ENCODE data around the gene FAM174B.

FAM174B gene

GRCh38 chr15:92664178-92664900 lies 8.8 kb upstream of the FAM174B start:
- DNase-seq (ENCODE audit: low spot score): no peak

GRCh38 chr15:92663250-92663951 lies 7.8 kb upstream of the FAM174B start:
- DNase-seq (ENCODE audit: low spot score): no peak

DNA sequence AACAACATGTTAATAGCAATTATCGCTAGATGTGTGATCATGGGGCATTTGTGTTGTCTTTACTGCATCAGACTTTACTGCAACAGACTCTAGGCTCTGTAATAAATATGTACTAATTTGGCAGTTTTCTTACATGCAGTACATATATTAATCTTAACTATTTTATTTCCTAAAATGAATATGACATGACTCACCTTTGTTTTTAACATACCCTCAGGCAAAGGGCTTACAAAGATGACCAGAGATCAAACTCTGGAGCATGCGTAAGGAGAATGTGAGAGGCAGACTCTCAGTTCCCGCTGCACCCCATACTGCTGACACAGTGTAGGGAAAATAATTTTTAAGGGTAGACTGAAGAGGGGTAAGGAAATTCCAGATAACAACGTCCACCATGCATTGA lies 7.2 kb upstream of the FAM174B start:
- DNase-seq (ENCODE audit: low spot score): no peak

DNA sequence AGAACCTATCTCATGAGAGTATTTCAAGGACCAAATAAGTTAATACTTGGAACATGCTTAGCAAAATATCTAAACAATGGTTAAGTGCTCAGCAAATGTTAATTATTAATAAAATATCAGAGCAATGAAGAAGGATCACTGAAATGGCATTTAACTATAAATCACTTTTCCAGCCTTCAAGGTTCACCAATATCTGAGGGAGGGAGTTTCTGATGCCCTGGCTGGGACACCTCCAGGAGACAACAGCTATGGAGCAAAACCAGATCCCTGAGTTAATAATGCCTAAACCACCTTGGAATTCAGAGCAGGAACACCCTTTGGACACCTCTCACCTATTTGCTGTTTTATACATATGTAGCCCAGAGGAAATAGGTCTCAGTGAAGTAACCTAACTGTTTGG lies 6.4 kb upstream of the FAM174B start:
- no peak for DNase-seq (ENCODE audit: low spot score)

DNA sequence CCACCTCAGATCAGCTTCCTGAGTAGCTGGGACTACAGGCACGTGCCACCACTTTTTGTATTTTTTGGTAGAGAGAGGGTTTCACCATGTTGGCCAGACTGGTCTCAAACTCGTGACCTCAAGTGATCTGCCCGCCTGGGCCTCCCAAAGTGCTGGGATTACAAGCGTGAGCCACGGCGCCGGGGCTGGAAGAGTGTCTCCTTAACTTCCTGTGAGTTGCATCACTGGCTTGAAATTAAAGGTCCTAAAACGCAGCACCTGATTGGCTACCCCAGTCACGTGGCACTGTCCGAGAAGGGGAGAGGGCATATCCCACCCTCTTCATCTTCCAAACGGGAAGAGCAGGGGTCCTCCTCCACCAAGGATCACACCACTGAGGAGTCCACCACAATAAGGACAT lies 5.5 kb upstream of the FAM174B start:
- DNase-seq (ENCODE audit: low spot score): no peak

- no peak for DNase-seq (ENCODE audit: low spot score)
Measured at GRCh38 chr15:92657486-92657885, 1.9 kb upstream of the FAM174B start.

GRCh38 chr15:92656089-92656488 lies 514 bp upstream of the FAM174B start:
- DNase-seq (ENCODE audit: low spot score): no peak

DNA sequence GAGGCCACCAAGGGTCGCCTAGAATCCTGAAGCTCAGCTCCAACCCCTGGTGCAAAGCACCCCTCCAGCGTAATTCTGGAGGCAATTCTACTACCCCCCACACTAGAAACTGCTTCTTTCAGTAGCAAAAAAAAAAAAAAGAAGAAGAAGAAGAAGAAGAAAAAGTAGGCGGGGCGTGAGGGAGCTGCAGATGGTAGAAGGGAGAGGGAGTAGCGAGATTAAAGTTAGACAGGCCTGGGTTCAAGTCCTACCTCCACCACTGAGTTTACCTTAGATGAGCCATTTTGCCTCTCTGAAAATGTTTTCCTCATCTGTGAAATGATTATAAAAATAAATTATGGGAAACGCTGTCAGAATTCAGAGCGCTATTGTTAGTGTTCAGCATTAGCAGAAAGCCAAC lies 913 bp downstream of the FAM174B start:
- no peak for DNase-seq (ENCODE audit: low spot score)

DNA sequence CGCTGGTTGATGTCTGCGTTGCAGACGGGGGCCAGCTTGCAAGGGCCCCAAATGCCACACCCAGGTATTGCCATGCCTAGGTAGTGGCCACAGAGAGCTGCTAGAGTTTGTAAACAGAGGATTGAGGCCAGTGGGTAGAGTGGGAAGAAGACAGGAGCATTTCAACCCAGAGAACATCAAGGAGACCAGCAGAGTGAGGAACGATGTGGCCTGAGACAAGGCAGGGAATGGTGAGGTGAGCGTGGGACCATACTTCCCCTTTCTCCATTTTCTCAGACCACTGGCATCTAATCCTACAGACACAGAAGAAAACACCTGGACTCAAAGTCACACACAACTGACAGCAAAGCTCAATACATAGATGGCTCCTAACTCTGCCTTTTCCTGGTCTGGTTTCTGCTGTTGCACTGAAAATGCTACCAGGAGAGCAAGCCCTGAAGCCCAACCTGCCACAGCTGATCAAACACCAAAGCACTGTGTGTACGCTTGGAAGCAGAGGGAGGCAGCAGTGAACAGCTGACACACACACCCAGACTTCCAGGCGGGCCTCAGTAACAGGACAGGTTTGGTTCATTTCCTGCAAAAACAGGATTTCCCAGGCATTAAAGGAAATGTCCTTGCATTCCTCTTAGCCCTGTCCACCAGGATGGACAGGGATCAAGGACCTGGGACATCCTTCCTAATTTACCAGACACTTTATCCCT lies 1.6 kb downstream of the FAM174B start:
- no peak for DNase-seq (ENCODE audit: low spot score)

GRCh38 chr15:92653366-92653765 lies 2.2 kb downstream of the FAM174B start:
- no peak for DNase-seq (ENCODE audit: low spot score)

DNA sequence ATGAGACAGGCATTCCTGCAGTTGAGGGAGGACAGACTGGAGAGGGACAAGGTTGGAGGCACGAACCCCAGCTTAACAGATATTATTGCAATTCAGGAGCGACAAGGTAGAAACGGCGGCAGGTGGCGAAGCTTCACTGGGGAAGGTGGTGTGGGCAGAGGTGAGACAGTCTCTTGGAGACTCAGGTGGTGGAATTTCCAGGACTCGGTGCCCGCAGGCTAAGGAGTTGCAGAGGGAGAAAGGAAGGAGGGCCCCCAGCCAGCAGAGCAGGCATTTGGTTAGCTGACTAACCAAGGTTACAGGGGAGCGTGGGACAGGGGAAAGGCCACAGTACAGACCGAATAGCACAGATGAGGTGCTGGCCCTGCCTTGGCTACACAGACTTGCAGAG lies 3.0 kb downstream of the FAM174B start:
- DNase-seq (ENCODE audit: low spot score): no peak

DNA sequence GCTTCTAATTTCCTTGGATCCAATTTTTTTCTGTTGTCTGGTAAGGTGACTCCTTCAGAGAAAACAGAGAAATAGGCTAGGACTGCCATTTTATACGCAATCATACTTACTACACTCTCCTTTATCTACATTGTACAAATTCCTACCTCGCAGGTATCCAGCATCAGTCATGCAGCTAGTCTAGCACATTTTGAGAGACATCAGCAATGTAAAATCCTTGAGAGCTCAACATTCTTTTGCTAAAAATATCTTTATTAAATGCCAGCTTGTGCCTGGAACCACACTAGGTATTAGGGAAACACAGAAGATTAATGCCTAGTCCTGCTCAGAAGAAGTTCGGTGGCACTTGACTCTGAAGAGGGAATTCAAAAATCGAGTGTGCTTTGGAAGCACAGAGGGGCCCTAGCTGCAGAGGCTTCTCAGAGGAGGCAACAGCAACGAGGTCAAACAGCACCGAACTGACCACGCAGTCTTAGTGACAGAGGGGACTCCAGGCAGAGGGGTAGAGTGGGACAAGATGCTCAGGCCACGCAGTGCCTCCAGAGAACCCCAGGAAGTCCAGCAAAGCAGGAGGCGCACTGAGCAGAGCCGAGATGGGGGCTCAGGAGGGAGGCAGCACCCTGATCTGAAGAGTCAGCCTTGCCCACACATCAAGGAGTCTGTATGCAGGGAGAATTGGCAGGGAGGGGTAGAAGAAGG lies 3.5 kb downstream of the FAM174B start:
- DNase-seq (ENCODE audit: low spot score): no peak

DNA sequence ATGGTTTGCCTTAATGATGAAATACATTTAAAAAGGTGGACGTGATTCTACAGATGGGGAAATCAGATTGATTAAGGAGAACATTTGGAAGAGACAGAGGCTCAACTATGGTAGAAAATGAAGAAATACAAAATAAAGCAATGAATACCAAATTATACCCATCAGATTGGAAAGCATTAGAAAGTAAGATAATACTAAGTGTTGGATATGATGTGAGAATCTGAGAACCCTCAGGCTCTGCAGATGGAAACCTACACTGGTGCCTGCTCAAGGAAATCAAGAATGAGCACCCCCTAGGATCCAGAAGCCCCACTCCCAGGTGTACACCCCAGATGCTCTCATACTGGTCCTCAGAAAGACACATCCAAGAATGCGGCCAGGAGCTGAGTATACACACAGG lies 4.6 kb downstream of the FAM174B start:
- DNase-seq (ENCODE audit: low spot score): no peak

GRCh38 chr15:92650256-92650655 lies 5.3 kb downstream of the FAM174B start:
- DNase-seq (ENCODE audit: low spot score): no peak

- DNase-seq (ENCODE audit: low spot score): no peak
Measured at GRCh38 chr15:92648190-92648875, 7.2 kb downstream of the FAM174B start.

DNA sequence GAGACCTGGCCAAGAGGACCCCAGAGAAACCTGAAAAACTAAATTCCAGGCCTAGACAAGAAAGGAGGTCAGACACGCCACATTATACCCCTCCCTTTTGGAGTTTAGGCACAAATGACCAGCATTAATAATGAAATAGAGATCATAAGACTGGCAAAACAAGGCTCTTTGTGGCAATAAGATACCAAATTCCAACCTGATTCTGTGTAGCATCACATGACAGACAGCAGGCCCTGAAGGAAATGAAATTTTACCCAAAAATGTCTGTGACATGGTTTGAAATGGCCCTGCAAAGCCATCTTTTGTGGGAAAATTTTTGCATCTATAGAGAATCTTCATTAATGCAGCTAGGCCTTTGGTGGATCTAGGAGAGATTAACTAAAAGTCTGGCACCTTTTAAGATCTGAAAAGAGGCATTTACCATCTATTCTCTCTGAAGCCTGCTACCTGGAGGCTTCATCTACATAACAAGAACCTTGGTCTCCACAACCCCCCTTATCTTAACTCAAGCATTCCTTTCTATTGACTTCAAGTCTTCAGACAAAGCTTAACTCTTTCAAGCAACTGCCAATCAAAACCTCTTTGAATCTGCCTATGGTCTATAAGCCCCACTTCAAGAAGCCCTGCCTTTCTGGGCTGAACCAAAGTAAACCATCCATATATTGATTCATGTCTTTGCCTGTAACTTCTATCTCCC lies 8.0 kb downstream of the FAM174B start:
- DNase-seq (ENCODE audit: low spot score): no peak

DNA sequence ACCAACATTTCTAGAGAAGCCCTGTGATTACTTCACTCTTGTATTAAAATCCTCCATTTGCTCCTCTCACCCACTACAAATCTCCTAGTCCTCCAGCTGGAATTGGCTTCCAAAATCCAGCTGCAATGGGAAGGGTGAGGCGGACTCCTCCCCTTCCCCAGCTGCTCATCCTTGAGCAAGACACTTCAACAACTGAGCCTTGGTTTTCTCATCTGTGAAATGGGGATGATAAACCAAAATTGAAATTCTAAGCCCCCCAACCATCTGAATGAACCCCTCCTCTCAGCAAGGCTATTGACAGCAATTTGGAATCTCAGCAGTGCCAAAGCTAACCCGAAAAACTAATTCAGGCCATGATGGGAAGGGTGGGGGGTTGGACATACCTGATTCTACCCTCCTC lies 9.4 kb downstream of the FAM174B start:
- DNase-seq (ENCODE audit: low spot score): no peak

DNA sequence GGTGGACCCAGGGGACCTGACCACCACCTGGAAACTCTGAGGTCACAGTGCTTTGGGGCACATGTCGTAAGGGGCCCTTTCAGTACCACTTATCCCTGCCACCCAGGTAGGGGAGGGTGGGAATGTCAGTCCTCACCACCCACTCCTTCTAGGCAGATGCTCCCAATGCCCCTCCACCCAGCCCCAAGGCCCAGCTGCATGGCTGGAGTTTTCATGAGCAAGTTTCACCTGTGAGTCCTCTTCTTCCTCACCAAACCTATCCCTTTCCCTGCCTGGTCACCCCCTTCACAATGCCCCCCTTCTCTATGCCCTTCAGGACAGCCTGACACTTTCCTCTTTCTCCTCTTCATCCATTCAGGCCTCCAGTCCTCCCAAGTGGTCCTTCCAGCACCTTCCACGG lies 9.8 kb downstream of the FAM174B start:
- DNase-seq (ENCODE audit: low spot score): no peak

GRCh38 chr15:92645051-92645631 lies 10.4 kb downstream of the FAM174B start:
- no peak for DNase-seq (ENCODE audit: low spot score)

- no peak for DNase-seq (ENCODE audit: low spot score)
Measured at GRCh38 chr15:92643849-92644815, 11.4 kb downstream of the FAM174B start.

Data from hepatic stellate cell (primary cell).